Choroid plexus epithelial cell (primary cell): Measurements from ENCODE around the gene IP6K3.

Experiments
- DNase-seq: peaks from one replicate; pipeline ENCODE4 v3.0.0-alpha.2; 2010; ENCODE audit warnings: low read depth
- H3K4me3 ChIP-seq: 2 replicates; pipeline ENCODE4 v1.5.1; 2011; ENCODE audit warnings: low read depth, mild to moderate bottlenecking, control low read depth, low read length, moderate library complexity
- CTCF ChIP-seq: conservative IDR thresholded peaks from 2 replicates; pipeline ENCODE4 v1.5.1; 2011; ENCODE audit warnings: low read depth, mild to moderate bottlenecking, control low read depth, inconsistent platforms, low read length, moderate library complexity

IP6K3 gene

DNA sequence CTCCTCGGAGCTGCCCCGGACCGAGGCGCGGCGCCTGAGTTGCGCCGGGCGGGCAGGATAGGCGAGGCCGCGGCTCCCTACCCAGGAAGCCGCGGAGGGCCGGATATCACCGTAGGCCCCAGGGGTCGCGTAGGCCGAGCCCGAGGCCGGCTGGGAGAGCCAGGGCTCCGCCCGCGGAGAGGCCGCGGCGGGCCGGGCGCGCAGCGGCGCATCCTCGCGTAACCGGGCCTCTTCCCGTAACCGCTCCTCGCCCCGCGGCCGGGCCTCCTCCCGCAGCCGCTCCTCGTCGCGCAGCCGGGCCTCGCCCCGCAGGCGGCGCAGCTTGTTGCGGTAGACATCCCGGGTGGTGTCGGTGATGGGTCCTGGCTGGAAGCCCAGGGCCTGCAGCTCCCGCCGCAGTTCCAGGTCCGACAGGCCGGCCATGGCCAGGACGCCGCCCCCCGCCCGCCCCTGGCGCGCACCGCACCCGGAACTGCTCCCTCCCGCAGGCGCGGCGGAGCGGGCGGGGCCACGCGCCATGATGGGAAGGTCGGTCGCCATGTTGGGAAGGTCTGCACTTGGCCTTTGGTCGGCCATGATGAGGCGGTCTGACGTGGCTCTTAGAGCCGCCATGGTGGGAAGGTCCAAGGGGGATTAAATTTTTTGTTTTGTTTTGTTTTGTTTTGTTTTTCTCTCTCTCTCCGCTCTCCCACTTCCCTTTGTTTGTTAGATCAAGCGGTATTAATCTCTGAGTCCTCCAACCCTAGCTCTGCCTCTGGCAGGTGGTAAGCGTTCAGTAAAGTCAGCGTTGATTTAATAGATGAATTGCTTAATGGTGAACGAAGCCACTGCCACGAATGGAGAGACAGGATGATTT, 42.2 kb upstream of the IP6K3 start, which contains the start of gene LEMD2:
TSS of gene LEMD2 (minus strand) at position 437 of the 856 bp plus-strand sequence. CDS start at position 423, 14 bp downstream.
- peak; percentile 97 for DNase-seq
- TF ChIP-seq CTCF = no peak
- peak within 1 kb of the TSS; percentile 76 for H3K4me3 ChIP-seq

- TF ChIP-seq CTCF = no peak
- H3K4me3 ChIP-seq = peak overlapping the region; percentile 76
- DNase-seq = peak; percentile 92
These were observed 41.4 kb upstream of the IP6K3 start for GRCh38 chr6:33787954-33788693.

GRCh38 chr6:33787346-33787953, 40.7 kb upstream of the IP6K3 start:
- TF ChIP-seq CTCF = no peak
- peak overlapping the region; percentile 76 for H3K4me3 ChIP-seq
- no peak for DNase-seq

DNA sequence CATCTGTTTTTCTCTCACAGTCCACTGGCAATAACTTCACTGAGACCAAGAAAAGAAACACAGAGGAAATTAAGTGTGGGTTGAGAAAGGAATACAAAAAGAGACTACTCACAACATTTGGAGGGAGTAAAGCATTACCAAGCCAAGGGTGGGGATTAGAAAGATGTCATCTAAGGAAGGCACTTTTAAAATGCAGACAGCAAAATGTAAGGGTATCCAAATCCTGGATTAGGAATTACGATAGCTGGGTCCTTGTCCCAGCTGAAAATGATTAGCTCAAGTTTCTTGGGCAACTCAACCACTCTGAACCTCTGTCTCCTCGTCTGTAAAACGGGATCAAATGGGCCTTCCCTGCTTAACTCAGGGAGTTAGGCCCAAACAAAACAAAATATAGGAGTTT, 40.0 kb upstream of the IP6K3 start:
- TF ChIP-seq CTCF = no peak
- H3K4me3 ChIP-seq = no peak overlapping the region
- DNase-seq = no peak

DNA sequence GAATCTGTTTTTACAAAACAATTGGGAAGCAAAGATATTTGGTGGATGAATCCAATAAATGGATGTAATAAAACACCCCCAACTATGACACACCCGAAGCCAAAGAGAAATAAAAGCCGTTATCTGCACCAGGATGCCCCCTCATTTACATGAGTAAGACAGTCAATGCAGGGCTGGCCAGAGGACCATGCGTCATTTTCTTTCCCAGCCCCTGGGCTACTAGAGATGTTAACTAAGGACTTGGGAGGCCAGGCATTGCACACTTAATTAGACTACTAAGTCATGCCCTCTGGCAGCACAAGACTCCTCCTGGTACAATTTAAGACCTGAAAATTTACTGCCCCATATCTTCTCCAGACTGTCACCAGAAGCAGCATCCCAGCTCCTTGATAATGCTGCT, 39.1 kb upstream of the IP6K3 start:
- no peak overlapping the region for H3K4me3 ChIP-seq
- TF ChIP-seq CTCF = no peak
- no peak for DNase-seq

DNA sequence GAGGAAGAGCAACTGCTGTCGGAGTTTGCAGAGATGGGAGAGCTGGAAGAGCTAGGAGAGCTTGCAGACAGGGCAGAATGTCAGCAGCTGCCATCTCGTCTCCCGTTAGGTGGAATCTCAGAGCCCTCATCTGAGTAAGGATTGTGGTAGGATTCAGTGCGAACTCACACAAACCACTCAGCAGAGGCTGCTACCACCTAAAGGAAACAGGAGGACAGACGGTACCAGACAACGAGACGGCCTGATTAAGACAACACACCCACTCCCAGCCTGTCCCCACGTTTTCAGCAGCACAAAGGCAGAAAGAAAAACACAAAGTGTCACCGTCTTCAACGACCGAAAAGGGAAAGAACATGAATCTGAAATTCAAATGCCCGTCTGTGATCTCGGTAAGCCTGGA, 38.1 kb upstream of the IP6K3 start:
- no peak for DNase-seq
- H3K4me3 ChIP-seq = no peak overlapping the region
- TF ChIP-seq CTCF = no peak
